Keratinocyte (primary cell): ENCODE data around the gene RPP30. TPM values are rescaled to one million over a fixed set of nuclear protein-coding genes. Genes with fewer than 3 reads are reported as not detected.

Experiments used
- DNase-seq: peaks from one replicate; pipeline ENCODE4 v3.0.0-alpha.2; 2011; ENCODE audit warnings: low read depth, missing footprints, low spot score
- FAIRE-seq: peaks from 2 replicates; lab custom pipeline; 2011; peaks lifted over from hg19 to GRCh38; lab: Jason Lieb, UNC
- H2AFZ ChIP-seq: 2 replicates; pipeline ENCODE4 v1.6.0; 2012; ENCODE audit warnings: low read length, control low read depth, inconsistent platforms; ENCODE audit not compliant: control insufficient read depth
- H3K27ac ChIP-seq: 2 replicates; pipeline ENCODE4 v1.5.1; 2011; ENCODE audit warnings: low read length; ENCODE audit not compliant: control insufficient read depth, insufficient read depth
- H3K27me3 ChIP-seq: 3 replicates; pipeline ENCODE4 v1.6.0; 2011; ENCODE audit warnings: low read length; ENCODE audit not compliant: control insufficient read depth, insufficient read depth; ENCODE audit errors: extremely low read depth
- H3K36me3 ChIP-seq, 2 experiments: 2 replicates in 1 of 2; 3 replicates in 1 of 2; pipeline ENCODE4 v1.5.1; 2011; ENCODE audit warnings: low read length in 2 of 2, mild to moderate bottlenecking in 1 of 2; ENCODE audit not compliant: control insufficient read depth in 2 of 2, insufficient read depth in 2 of 2; ENCODE audit errors: extremely low read depth in 1 of 2
- H3K4me1 ChIP-seq: 3 replicates; pipeline ENCODE4 v1.5.1; 2011; ENCODE audit warnings: low read length; ENCODE audit not compliant: control insufficient read depth, insufficient read depth; ENCODE audit errors: extremely low read depth
- H3K4me2 ChIP-seq: 3 replicates; pipeline ENCODE4 v1.6.0; 2011; ENCODE audit warnings: low read depth, low read length; ENCODE audit not compliant: control insufficient read depth, insufficient read depth; ENCODE audit errors: extremely low read depth
- H3K4me3 ChIP-seq, 3 experiments: fragments of 200-600 bp in 1 of 3; sonication (generic) in 1 of 3; 2 replicates in 2 of 3; 3 replicates in 1 of 3; pipeline ENCODE4 v1.5.1; 2011 to 2016; ENCODE audit warnings: low read length in 3 of 3, mild to moderate bottlenecking in 3 of 3, control low read depth in 2 of 3, inconsistent platforms in 1 of 3, low read depth in 1 of 3, mixed read lengths in 1 of 3, mixed run types in 1 of 3, moderate library complexity in 1 of 3; ENCODE audit not compliant: control insufficient read depth in 2 of 3, insufficient read depth in 2 of 3; ENCODE audit errors: extremely low read depth in 1 of 3
- H3K79me2 ChIP-seq: 2 replicates; pipeline ENCODE4 v1.6.0; 2012; ENCODE audit warnings: low read length; ENCODE audit not compliant: control insufficient read depth, insufficient read depth
- H3K9ac ChIP-seq: 3 replicates; pipeline ENCODE4 v1.6.0; 2011; ENCODE audit warnings: low read length; ENCODE audit not compliant: control insufficient read depth, insufficient read depth; ENCODE audit errors: extremely low read depth
- H3K9me1 ChIP-seq: 3 replicates; pipeline ENCODE4 v1.6.0; 2011; ENCODE audit warnings: low read length; ENCODE audit not compliant: control insufficient read depth, insufficient read depth; ENCODE audit errors: extremely low read depth
- H3K9me3 ChIP-seq: 2 replicates; pipeline ENCODE4 v1.5.1; 2012; ENCODE audit warnings: low read depth, low read length; ENCODE audit not compliant: control insufficient read depth
- H4K20me1 ChIP-seq: 3 replicates; pipeline ENCODE4 v1.6.0; 2011; ENCODE audit warnings: low read length; ENCODE audit not compliant: control insufficient read depth, insufficient read depth; ENCODE audit errors: extremely low read depth
- EZH2 ChIP-seq: IDR thresholded peaks from one replicate; pipeline ENCODE4 v1.6.1; 2012; ENCODE audit warnings: inconsistent platforms, mild to moderate bottlenecking, low read length, moderate library complexity
- dilution Hi-C: fragments of 300-500 bp; cut with MboI; formaldehyde crosslinking; loops from one replicate; pipeline ENCODE4 v1.7.0; 2020; ENCODE audit warnings: low sequenced_read_pairs; ENCODE audit not compliant: extremely low pct_ligation_motif_present
- polyA plus RNA-seq, 5 experiments: library from polyadenylated mRNA; depleted of rRNA in 3 of 5; stranded (reverse) in 3 of 5; stranded (forward) in 1 of 5; unstranded in 1 of 5; fragments of >200 nt; gene quantifications; 1 replicate in 1 of 5; 2 replicates in 3 of 5; 3 replicates in 1 of 5; pipeline versions ENCODE4 v1.2.1 to v1.2.3, GENCODE V29; 2011 to 2012; ENCODE audit warnings: missing spikeins in 2 of 5, low read depth in 1 of 5, low replicate concordance in 1 of 5
- TF ChIP-seq, protein P1 (sequence below), 3 experiments: IDR thresholded peaks in 1 of 3; conservative IDR thresholded peaks in 1 of 3; optimal IDR thresholded peaks in 1 of 3; 2 replicates in 2 of 3; 3 replicates in 1 of 3; pipeline versions ENCODE3 to v1.5.1; 2011; ENCODE audit warnings: low read length in 3 of 3, mild to moderate bottlenecking in 3 of 3, moderate library complexity in 2 of 3, control low read depth in 1 of 3, inconsistent platforms in 1 of 3; ENCODE audit not compliant: insufficient read depth in 2 of 3; ENCODE audit errors: extremely low read depth in 1 of 3

The RPP30 gene
- polyA plus RNA-seq, 1 donor (not counting 4 experiments of a cell fraction or from before 2014, with no cell fraction given) = 48.6 TPM

GRCh38 chr10:90871279-90871765 is 452 bp upstream of the RPP30 start:
- Histone ChIP-seq H3K4me1 (peaks cover 11% of the 10 kb centered on the region), H3K9me1 (no peaks in the 10 kb centered on the region), H3K9me3 (no peaks in the 10 kb centered on the region), H2AFZ (peak overlapping the region; percentile 44), H3K79me2 (peaks cover 29% of the 10 kb centered on the region), H3K27ac (peak overlapping the region; percentile 84), H4K20me1 (no peaks in the 10 kb centered on the region), H3K4me3 (peak overlapping the region; percentile 70 to 93 (median 86)), H3K36me3 (no peaks in the 10 kb centered on the region), H3K27me3 (no peaks in the 10 kb centered on the region), H3K9ac (peak overlapping the region; percentile 87), H3K4me2 (peak overlapping the region; percentile 54)
- peak; percentile 95 for FAIRE-seq
- no peak for DNase-seq
- TF ChIP-seq EZH2 = no peak
- TF ChIP-seq, protein P1, sequence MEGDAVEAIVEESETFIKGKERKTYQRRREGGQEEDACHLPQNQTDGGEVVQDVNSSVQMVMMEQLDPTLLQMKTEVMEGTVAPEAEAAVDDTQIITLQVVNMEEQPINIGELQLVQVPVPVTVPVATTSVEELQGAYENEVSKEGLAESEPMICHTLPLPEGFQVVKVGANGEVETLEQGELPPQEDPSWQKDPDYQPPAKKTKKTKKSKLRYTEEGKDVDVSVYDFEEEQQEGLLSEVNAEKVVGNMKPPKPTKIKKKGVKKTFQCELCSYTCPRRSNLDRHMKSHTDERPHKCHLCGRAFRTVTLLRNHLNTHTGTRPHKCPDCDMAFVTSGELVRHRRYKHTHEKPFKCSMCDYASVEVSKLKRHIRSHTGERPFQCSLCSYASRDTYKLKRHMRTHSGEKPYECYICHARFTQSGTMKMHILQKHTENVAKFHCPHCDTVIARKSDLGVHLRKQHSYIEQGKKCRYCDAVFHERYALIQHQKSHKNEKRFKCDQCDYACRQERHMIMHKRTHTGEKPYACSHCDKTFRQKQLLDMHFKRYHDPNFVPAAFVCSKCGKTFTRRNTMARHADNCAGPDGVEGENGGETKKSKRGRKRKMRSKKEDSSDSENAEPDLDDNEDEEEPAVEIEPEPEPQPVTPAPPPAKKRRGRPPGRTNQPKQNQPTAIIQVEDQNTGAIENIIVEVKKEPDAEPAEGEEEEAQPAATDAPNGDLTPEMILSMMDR (optimal IDR thresholded peaks at IDR 0.05 in 1 of 3, IDR thresholded peaks at IDR 0.05 in 1 of 3, conservative IDR thresholded peaks at IDR 0.05 in 1 of 3; ENCODE audit: extremely low read depth in 1 of 3, insufficient read depth in 2 of 3, low read length in 3 of 3) = peak; percentile 54 to 66 (median 54)
- dilution Hi-C loops = no loop called here

DNA sequence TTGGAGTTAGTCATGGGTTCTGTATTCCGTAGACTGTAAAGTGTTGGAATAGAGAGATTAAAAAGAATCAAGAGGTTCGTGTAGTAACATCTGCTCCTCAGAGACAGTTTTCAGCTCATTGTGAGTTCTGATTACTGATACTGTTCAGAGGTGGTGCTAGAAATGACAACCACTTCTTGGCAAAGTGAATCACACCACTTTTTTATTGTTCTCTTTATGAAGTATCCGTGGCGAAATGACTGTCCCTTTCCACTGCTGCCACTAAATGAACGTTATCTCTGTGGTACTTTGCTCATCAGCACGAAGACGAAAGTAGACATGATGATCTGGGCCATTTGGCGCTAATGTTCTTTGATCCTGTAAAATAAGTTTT is 860 bp downstream of the RPP30 start:
- H3K9ac ChIP-seq = peak overlapping the region; percentile 87
- no peaks in the 10 kb centered on the region for H3K27me3 ChIP-seq
- TF ChIP-seq, protein P1 (optimal IDR thresholded peaks at IDR 0.05 in 1 of 3, IDR thresholded peaks at IDR 0.05 in 1 of 3, conservative IDR thresholded peaks at IDR 0.05 in 1 of 3; ENCODE audit: extremely low read depth in 1 of 3, insufficient read depth in 2 of 3, low read length in 3 of 3) = no peak
- FAIRE-seq (no peak), DNase-seq (no peak)
- H3K4me1 ChIP-seq = peaks cover 11% of the 10 kb centered on the region
- H3K79me2 ChIP-seq = peaks cover 29% of the 10 kb centered on the region
- peak overlapping the region; percentile 84 for H3K27ac ChIP-seq
- peak overlapping the region; percentile 44 for H2AFZ ChIP-seq
- H3K9me3 ChIP-seq = no peaks in the 10 kb centered on the region
- H3K4me3 ChIP-seq = peak overlapping the region; percentile 70 to 93 (median 86)
- H3K36me3 ChIP-seq = peaks cover 5% of the 10 kb centered on the region in 2 experiments
- H3K9me1 ChIP-seq = no peaks in the 10 kb centered on the region
- peak overlapping the region; percentile 54 for H3K4me2 ChIP-seq
- dilution Hi-C loops = no loop called here
- no peaks in the 10 kb centered on the region for H4K20me1 ChIP-seq
